Smooth muscle cell of the umbilical artery (primary cell): ENCODE data around the gene TSSC4. TPM values are rescaled to one million over a fixed set of nuclear protein-coding genes. Genes with fewer than 3 reads are reported as not detected.

Source experiments
- total RNA-seq: library from RNA; depleted of rRNA; stranded (reverse); fragments of >200 nt; gene quantifications from 2 replicates; pipeline ENCODE4 v1.2.3, GENCODE V29; 2014

Gene TSSC4
- 41.4 and 46.0 TPM in 2 replicates for total RNA-seq

GRCh38 chr11:2400069-2400761 is at the start of gene TSSC4:
Gene TSSC4 (plus strand): TSS chr11:2400750. CDS start chr11:2402634, 1,884 bp downstream.

DNA sequence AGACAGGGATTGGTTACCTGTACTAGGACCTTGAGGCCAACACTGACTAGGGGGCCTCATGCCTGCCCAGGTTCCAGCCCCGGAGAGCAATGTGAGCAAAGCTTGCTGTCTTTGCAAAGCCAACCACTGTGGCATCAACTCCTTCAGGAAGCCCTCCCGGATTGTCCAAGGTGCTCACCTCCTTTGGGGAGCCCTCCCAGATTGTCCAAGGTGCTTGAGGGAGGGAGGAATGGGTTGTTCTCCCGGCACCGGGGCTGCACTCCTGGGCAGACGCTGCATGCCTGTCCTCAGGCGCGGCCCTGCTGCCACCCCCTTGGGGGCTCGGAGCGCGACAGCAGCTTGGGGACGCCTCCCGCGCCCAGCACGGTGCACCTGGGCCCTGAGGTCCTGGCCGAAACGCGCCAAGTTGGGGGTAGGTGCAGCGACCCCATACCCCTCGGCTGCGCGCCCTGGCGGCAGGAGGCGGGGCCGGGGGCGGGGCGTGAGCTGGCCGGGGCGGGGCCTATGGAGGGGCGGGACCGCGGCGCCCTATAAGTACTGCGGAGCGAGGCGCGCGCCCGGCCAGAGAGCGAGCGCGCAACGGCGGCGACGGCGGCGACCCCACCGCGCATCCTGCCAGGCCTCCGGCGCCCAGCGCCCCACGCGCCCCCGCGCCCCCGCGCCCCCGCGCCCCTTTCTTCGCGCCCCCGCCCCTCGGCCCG is 23.6 kb upstream of the TSSC4 start, which contains the start of gene CD81:
Gene CD81 (plus strand): TSS at position 560 of the 701 bp plus-strand sequence. CDS start 240 bp downstream, outside the sequence.

DNA sequence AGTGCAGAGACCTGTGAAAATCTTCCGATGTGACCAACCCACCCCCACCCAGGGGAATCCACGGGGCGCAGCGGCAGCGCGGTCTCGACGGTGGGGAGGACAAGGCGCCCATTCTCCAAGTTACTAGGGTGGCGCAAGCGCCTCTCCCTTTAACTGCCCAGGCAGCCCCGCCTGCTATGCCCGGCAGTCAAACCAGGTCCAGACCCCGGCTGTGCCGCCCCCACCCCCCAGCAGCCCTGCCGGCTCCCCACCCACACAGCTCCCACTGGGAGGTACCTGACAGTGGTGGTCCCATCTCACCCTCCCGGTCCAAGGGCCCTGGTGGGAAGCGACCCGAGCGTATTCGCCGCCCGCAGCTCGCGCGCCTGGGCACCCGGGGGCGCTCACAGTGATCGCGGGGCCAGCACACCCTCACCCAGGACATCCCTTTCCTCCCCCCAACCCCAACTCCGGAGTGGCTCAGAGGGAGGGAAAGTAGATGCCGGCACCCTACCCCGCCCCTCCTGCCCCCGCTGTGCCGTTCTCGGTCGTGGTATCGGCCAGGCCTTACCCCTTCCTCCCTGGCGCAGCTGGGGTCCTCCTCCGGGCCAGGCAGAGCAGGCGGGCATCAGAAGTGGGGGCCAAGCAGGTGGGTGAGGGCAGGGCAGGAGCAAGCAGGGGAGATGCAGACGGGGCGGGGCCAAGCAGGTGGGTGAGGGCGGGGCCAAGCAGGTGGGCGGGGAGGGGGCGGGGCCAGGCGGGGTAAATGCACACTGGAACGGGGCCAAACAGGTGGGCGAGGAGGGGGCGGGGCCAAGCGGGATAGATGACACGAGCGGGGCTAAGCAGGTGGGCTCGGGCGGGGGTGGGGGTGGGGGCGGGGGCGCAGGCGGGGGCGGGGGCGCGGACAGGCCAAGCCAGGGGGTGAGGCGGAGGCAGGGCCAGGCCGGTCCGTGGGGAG is 43.6 kb downstream of the TSSC4 start, which contains the start of gene TRPM5:
Gene TRPM5 (minus strand): TSS at position 634 of the 940 bp plus-strand sequence. CDS start 21,478 bp downstream, outside the sequence.

DNA sequence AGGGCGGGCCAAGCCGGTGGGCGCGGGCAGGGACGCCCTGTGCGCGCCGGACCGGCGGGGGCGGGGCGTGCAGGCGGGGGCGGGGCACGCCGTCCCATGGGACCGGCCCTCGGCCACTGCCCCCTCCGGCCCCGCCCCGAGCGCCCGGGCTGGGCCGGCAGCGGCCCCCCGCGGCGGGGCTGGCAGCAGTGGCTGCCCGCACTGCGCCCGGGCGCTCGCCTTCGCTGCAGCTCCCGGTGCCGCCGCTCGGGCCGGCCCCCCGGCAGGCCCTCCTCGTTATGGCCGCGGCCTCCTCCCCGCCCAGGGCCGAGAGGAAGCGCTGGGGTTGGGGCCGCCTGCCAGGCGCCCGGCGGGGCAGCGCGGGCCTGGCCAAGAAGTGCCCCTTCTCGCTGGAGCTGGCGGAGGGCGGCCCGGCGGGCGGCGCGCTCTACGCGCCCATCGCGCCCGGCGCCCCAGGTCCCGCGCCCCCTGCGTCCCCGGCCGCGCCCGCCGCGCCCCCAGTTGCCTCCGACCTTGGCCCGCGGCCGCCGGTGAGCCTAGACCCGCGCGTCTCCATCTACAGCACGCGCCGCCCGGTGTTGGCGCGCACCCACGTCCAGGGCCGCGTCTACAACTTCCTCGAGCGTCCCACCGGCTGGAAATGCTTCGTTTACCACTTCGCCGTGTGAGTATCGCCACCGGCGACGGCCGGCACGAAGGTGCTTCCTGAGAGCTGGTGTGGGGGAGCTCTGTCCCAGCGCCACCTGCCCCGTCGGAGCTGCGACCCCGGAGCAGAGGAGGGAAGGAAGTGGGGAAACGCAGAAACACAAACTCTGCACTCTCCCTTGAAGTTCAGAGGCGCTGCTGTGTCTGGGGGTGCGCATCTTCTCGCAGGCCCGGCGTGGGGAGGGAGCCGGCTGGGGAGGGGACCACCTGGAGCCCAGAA is 44.5 kb downstream of the TSSC4 start, which contains the start of gene KCNQ1:
Gene KCNQ1 (plus strand): TSS at position 188 of the 925 bp plus-strand sequence. CDS start 91 bp downstream, at position 279.

Other genes starting within 250 kb of the TSSC4 start
- gene INS, start 239.5 kb upstream of the TSSC4 start, total RNA-seq, result not detected in 2 replicates
- gene TH, start 228.9 kb upstream of the TSSC4 start, total RNA-seq, result not detected in 2 replicates
- gene ASCL2, start 130.2 kb upstream of the TSSC4 start, total RNA-seq, result not detected in 2 replicates
- gene C11orf21, start 98.8 kb upstream of the TSSC4 start, total RNA-seq, result not detected in 2 replicates
- 0.30 TPM in 1 of 2 replicates, not detected in the other for gene TSPAN32, start 98.7 kb upstream of the TSSC4 start, total RNA-seq
- 390 and 393 TPM in 2 replicates for gene CD81, start 23.4 kb upstream of the TSSC4 start, total RNA-seq
- not detected in 2 replicates for gene TRPM5, start 43.8 kb downstream of the TSSC4 start, total RNA-seq
- not detected in 2 replicates for gene KCNQ1, start 44.3 kb downstream of the TSSC4 start, total RNA-seq